ENCODE measurements around the gene PIGK. TPM values are rescaled to one million over a fixed set of nuclear protein-coding genes. Genes with fewer than 3 reads are reported as not detected.

PIGK gene
- total and polyA plus RNA-seq, 2 donors (not counting 3 experiments of a cell fraction or from before 2014, with no cell fraction given): 12.3 to 32.3 TPM

DNA sequence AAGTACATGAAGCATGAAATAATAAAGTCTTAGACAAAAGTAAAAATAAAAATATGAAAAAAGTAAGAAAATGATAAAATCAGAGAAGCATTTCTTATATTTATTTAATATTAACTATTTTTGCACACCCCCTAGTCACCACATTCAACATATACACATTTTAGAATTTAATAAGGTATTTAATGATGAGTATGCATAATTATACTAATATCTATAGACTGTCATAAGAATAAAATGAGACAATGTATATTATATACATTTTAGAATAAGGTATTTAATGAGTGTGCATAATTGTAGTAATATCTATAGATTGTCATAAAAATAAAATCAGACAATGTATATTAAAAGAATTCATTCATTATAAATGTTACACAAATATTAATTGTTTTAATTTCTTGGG is 18.9 kb downstream of the PIGK start:
- Histone ChIP-seq H3K27me3 (ENCODE audit: control insufficient read depth in 2 of 2, insufficient read depth in 2 of 2, low read length in 2 of 2) (no peaks in the 10 kb centered on the region), H3K36me3 (ENCODE audit: control insufficient read depth in 2 of 2, extremely low read depth in 1 of 2, insufficient read depth in 2 of 2, low read length in 2 of 2) (no peaks in the 10 kb centered on the region), H2AFZ (ENCODE audit: low read depth, low read length) (no peak overlapping the region), H3K27ac (ENCODE audit: insufficient read depth, low read depth, low read length) (no peak overlapping the region), H3K4me1 (ENCODE audit: control insufficient read depth, extremely low read depth, insufficient read depth, low read length) (no peaks in the 10 kb centered on the region), H3K9ac (replicated peaks; ENCODE audit: extremely low read depth, insufficient read depth, low read length) (no peak overlapping the region), H3K9me3 (replicated peaks; ENCODE audit: control insufficient read depth, insufficient read depth, low read length) (no peaks in the 10 kb centered on the region), H3K79me2 (ENCODE audit: control insufficient read depth, insufficient read depth, low read length) (no peaks in the 10 kb centered on the region), H3K4me3 (replicated peaks in 1 of 3; ENCODE audit: insufficient read depth in 1 of 3, low read depth in 1 of 3, low read length in 3 of 3) (no peak overlapping the region), H3K4me2 (ENCODE audit: insufficient read depth, low read length) (no peak overlapping the region), H4K20me1 (replicated peaks; ENCODE audit: control insufficient read depth, extremely low read depth, insufficient read depth, low read length) (no peaks in the 10 kb centered on the region), H3K9me1 (replicated peaks; ENCODE audit: control insufficient read depth, extremely low read depth, insufficient read depth, low read length) (no peaks in the 10 kb centered on the region)
- dilution Hi-C loops (cut with MboI; ENCODE audit: extremely low pct_ligation_motif_present, low sequenced_read_pairs) (no loop called here), intact Hi-C loops (cut with micrococcal nuclease) (no loop called here)
- TF ChIP-seq MYC (IDR thresholded peaks at IDR 0.05; ENCODE audit: low read depth, low read length) (no peak), POLR2AphosphoS5 (IDR thresholded peaks at IDR 0.05; ENCODE audit: insufficient read depth, low read depth, low read length) (no peak), EZH2 (IDR thresholded peaks at IDR 0.05; ENCODE audit: borderline replicate concordance, low read depth, low read length, severe bottlenecking) (no peak), GATA2 (IDR thresholded peaks at IDR 0.05; ENCODE audit: insufficient read depth, insufficient read length, low read depth, low read length) (no peak), MAX (IDR thresholded peaks at IDR 0.05; ENCODE audit: insufficient read depth, insufficient read length) (no peak), FOS (IDR thresholded peaks at IDR 0.05; ENCODE audit: borderline replicate concordance, insufficient read depth, low read length) (no peak), POLR2A (IDR thresholded peaks at IDR 0.05; ENCODE audit: low read depth, low read length) (no peak), JUN (IDR thresholded peaks at IDR 0.05; ENCODE audit: borderline replicate concordance, insufficient read depth, insufficient read length, low read depth) (no peak)
- TF ChIP-seq, protein P1, sequence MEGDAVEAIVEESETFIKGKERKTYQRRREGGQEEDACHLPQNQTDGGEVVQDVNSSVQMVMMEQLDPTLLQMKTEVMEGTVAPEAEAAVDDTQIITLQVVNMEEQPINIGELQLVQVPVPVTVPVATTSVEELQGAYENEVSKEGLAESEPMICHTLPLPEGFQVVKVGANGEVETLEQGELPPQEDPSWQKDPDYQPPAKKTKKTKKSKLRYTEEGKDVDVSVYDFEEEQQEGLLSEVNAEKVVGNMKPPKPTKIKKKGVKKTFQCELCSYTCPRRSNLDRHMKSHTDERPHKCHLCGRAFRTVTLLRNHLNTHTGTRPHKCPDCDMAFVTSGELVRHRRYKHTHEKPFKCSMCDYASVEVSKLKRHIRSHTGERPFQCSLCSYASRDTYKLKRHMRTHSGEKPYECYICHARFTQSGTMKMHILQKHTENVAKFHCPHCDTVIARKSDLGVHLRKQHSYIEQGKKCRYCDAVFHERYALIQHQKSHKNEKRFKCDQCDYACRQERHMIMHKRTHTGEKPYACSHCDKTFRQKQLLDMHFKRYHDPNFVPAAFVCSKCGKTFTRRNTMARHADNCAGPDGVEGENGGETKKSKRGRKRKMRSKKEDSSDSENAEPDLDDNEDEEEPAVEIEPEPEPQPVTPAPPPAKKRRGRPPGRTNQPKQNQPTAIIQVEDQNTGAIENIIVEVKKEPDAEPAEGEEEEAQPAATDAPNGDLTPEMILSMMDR (IDR thresholded peaks at IDR 0.05; ENCODE audit: extremely low read depth in 1 of 2, insufficient read depth in 1 of 2, low read depth in 1 of 2, low read length in 2 of 2): no peak
- no TSS peak for BruUV-seq (replicated peaks)
- CTCF ChIA-PET: interaction anchor here (1.8 kb wide), 1 partner anchor 333 kb away, joined by 5 read pairs; no protein-coding TSS in a partner anchor
- no peak for DNase-seq (ENCODE audit: low read depth, low spot score)
- FAIRE-seq: no peak
- POLR2A ChIA-PET: no interaction called here

Measured in endothelial cell of umbilical vein (primary cell).